ENCODE data around the gene SERPINI2.
A peak's percentile ranks its signal among the peaks of the same experiment; 100 is the strongest.
"Not testable (repeated sequence)": the region's sequence is repeated elsewhere in the genome, so short reads cannot be mapped to it uniquely, and the experiment has no call there.

The SERPINI2 gene

DNA sequence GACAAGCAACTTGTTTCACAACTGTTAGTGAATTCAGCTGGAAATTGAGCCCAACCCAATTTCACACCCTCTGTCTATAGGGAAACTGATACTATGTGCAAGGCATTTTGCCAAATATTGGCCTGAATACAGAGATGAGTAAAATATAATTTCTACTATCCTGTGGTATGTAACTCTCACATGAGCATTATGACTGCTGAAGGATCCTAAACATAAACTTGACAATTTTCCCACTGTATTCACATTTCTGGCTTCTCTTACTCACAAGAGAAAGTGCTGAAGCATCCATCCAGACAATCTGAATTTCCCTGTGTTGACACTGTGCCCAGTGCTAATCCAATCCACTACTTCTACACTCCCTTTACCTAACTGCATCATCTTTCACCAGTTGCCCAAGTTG is 28.4 kb downstream of the SERPINI2 start:
- no peak for DNase-seq

DNA sequence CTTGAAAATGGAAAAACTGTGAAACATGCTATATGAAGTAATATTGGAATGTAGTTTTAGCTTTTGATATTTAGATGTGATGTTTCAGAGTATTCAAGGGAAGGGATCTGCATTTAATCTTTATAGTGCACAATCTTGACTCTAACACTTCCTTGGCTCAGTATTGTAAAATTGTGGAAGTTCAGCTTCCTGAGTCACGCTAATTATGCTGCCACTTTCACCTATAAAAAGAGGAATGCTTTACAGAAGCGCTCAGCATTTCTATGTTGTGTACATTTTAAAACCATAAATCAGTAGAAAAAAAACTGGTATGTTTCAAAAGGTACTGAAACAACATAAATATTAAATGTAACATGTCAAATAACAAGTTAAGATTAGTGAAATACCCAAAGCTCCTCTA is 32.6 kb downstream of the SERPINI2 start:
- DNase-seq = no peak

DNA sequence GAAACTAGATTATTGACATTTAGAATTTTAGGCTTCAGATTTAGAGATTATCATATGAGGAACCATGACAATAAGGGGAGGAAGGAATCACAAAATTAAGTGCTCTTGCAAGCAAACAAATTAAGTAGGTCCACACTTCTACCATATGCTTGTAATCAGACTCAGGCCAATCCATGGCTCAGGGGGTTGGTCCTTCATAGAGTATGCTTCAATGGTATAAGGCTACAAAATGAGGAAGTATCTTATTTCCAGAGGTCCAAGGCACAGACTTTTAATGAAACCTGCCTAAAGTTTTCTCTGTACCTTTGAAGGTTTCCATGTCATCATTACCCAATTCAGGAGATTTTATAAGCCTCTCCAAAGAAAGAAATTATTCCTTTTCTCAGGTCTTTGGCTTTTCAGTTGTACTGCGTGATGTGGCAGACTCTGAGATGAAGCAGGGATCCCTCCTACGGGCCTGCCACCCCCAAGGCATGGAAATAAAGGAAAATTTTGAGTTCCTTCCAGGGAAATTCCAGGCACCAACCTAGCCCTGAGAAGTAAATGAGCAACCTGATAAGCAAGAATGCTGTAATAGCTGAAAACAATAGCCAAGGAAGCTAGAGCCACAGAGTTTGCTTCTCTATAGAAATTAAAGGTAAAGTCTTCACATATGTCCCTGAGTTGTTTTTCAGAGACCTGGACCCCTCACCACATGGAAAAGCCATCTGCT is 36.3 kb downstream of the SERPINI2 start:
- DNase-seq = no peak

DNA sequence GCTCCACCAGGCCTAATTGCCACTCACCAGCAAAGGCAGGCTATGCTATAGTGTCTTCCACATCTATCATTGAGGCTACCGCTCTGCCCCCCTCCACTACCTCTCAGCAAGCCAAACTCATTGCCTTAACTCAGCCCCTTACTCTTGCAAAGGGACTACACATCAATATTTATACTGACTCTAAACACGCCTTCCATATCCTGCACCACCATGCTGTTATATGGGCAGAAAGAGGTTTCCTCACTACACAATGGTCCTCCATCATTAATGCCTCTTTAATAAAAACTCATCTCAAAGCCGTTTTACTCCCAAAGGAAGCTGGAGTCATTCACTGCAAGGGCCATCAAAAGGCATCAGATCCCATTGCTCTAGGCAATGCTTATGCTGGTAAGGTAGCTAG is 46.9 kb downstream of the SERPINI2 start:
- DNase-seq = not testable (repeated sequence)

DNA sequence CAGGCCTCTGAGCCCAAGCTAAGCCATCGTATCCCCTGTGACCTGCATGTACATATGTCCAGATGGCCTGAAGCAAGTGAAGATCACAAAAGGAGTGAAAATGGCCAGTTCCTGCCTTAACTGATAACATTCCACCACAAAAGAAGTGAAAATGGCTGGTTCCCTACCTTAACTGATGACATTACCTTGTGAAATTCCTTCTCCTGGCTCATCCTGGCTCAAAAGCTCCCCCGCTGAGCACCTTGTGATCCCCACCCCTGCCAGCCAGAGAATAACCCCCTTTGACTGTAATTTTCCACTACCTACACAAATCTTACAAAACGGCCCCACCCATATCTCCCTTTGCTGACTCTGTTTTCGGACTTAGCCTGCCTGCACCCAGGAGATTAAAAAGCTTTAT is 51.4 kb downstream of the SERPINI2 start:
- not testable (repeated sequence) for DNase-seq

DNA sequence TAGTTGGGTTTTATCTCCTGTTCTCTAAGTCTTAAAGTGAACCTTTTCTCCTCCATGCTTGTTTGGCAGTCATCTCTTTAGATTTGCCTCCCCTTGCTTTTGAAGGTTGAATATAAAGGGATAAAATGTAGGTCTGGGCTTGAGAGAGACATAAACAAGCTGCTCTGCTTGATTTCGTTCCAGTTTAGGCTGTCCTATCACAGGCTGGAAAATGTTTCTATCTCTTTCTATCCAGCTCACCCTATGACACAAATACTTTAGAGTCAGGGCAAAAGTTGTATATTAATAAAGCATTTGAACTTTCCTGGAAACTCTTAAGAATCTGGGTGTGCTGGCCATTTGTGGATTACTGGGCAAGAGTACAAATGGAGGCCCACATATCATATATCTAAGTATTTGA is 64.2 kb downstream of the SERPINI2 start:
- DNase-seq = no peak

DNA sequence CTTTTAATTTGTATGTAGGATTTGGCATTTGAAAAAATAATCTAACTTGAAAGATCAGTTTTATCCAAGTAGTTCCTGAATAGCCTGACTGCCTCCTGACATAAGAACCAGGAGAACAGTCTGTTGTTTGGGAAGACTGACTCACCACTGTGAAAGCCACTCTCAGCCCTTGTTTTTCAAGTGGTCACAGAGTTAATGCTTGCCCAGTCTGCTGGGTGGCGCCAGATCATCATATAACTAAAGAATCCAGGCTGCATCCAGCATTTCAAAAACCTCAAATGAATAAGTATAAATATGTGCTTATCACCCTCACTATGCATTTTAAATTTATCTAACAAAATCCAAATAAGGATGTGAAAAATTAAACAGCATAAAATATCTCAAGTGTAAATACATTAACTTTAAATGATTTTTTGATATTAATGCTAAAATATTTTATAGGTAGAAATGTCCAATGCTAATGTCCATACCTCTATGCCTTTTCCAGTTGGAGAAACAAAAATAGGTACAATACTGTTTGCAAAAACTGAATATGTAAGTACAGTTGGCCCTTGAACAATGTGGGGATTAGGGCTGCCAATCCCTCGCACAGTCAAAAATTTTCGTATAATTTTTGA is 66.9 kb downstream of the SERPINI2 start:
- peak; percentile 50 to 77 for DNase-seq

DNA sequence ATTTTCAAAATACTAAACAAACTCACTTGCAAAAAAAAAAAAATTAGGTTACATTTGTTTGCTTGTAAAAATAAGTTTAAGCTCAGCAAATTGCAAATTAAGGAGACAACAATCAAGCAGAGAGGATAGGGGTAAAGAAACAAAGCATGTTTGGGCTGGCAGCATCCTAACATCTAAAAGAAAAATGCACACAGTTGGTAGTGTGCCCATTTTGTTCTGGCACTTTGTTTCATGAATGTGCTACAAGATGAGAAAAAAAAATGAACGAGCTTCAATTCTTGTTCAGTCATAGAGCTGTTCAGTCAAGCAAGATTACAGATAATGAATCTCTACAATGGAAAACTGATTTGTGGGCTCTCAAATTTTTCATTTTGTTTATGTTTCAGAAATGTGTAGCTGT is 76.0 kb downstream of the SERPINI2 start:
- no peak for DNase-seq

DNA sequence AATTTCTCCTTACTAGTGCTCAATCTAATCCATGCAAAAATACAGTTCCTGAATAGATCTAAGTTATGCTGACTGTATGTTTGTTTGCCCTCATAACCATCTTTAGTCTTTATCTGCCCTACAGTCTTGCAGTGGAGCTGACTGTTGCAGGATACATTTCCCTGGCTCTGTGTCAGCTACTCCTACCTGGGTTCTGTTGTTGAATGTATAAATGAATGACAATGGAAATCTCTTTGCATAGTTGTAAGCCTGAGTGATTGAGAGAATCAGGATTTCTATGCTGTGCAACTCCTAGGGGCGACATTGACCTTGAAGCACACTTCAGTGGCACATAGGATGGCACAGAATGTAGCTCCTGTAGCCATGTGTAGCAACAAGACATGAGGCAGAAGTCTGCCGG is 77.8 kb downstream of the SERPINI2 start:
- no peak for DNase-seq

DNA sequence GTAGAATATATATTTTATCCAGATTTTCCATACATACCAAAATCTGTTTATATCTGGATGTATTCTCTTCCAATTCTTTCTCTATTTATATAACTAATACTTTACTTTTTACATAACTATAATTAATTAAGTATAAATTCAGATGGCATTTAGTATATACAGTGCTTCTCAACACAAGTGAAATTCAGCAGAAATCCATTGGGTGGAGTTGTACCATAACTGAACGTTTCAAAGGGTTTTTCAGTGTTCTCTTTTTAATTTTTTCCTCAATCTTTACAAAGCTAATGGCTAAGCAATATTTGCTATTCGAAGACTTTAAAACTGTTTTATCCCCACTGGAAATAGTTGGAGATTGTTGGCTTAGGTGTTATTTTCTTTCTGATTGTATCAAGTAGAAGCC is 79.8 kb downstream of the SERPINI2 start:
- peak in 1 of 2 experiments; percentile 12 for DNase-seq
